HEK293 (cell line): ENCODE data around the gene SPESP1.
A peak's percentile ranks its signal among the peaks of the same experiment; 100 is the strongest.

Source experiments
- CTCF ChIA-PET: fragments of 350-600 bp; formaldehyde crosslinking; extraction: SDS; loops from one replicate; lab custom pipeline; 2021; ENCODE audit warnings: antibody characterized with exemption; lab: Yijun Ruan, JAX
- POLR2A ChIA-PET: fragments of 300-600 bp; formaldehyde crosslinking; extraction: SDS; loops from one replicate; lab custom pipeline; 2020; ENCODE audit warnings: antibody characterized with exemption, inconsistent platforms; lab: Yijun Ruan, JAX
- H3K27ac ChIP-seq: fragments of 200-500 bp; sonication (Bioruptor generic); 2 replicates; pipeline ENCODE4 v1.5.1; 2014; ENCODE audit warnings: low read depth, low read length, control low read depth, inconsistent platforms; ENCODE audit errors: extremely low read depth
- H3K36me3 ChIP-seq, 2 experiments: fragments of 200-500 bp in 1 of 2; sonication (Bioruptor generic) in 1 of 2; 1 replicate in 1 of 2; 2 replicates in 1 of 2; pipeline ENCODE4 v1.5.1; 2014 to 2017; ENCODE audit warnings: inconsistent platforms in 2 of 2, low read length in 2 of 2; ENCODE audit not compliant: control insufficient read depth in 2 of 2, insufficient read depth in 1 of 2
- H3K4me1 ChIP-seq: fragments of 200-500 bp; sonication (Bioruptor generic); 2 replicates; pipeline ENCODE4 v1.5.1; 2014; ENCODE audit warnings: mild to moderate bottlenecking, low read length, inconsistent platforms; ENCODE audit not compliant: control insufficient read depth, insufficient read depth
- H3K4me3 ChIP-seq: 2 replicates; pipeline ENCODE4 v1.5.1; 2011; ENCODE audit warnings: low read depth, mild to moderate bottlenecking, control low read depth, low read length, moderate library complexity
- H3K9me3 ChIP-seq: fragments of 200-500 bp; sonication (Bioruptor generic); 2 replicates; pipeline ENCODE4 v1.5.1; 2014; ENCODE audit warnings: low read depth, low read length, inconsistent platforms; ENCODE audit not compliant: control insufficient read depth, insufficient read depth
- BCL11A ChIP-seq: fragments of 450-650 bp; formaldehyde crosslinking; IDR thresholded peaks from 2 replicates; pipeline ENCODE4 v1.5.1; 2016; ENCODE audit warnings: low read depth, missing biosample characterization, missing genetic modification characterization
- GLI4 ChIP-seq: fragments of 450-650 bp; formaldehyde crosslinking; IDR thresholded peaks from 2 replicates; pipeline ENCODE4 v1.5.1; 2016; ENCODE audit warnings: missing biosample characterization, missing genetic modification characterization
- HOXA7 ChIP-seq: sonication (generic); formaldehyde crosslinking; IDR thresholded peaks from 2 replicates; pipeline ENCODE4 v1.8.1; 2022; ENCODE audit warnings: missing genetic modification reagents, borderline replicate concordance
- KLF1 ChIP-seq: fragments of 450-650 bp; formaldehyde crosslinking; IDR thresholded peaks from 2 replicates; pipeline ENCODE4 v1.5.1; 2016; ENCODE audit warnings: missing biosample characterization, missing genetic modification characterization
- OSR2 ChIP-seq: fragments of 450-650 bp; formaldehyde crosslinking; IDR thresholded peaks from 2 replicates; pipeline ENCODE4 v1.5.1; 2016; ENCODE audit warnings: missing biosample characterization, missing genetic modification characterization
- PATZ1 ChIP-seq: fragments of 450-650 bp; formaldehyde crosslinking; IDR thresholded peaks from 2 replicates; pipeline ENCODE4 v1.5.1; 2016; ENCODE audit warnings: missing biosample characterization, missing genetic modification characterization
- ZBTB21 ChIP-seq: fragments of 450-650 bp; formaldehyde crosslinking; IDR thresholded peaks from 2 replicates; pipeline ENCODE4 v1.5.1; 2017; ENCODE audit warnings: missing biosample characterization, missing genetic modification characterization
- ZBTB26 ChIP-seq: fragments of 450-650 bp; formaldehyde crosslinking; optimal IDR thresholded peaks from 2 replicates; pipeline ENCODE3; 2016; ENCODE audit warnings: missing biosample characterization, mild to moderate bottlenecking, missing genetic modification characterization
- ZBTB8A ChIP-seq: fragments of 450-650 bp; formaldehyde crosslinking; IDR thresholded peaks from 2 replicates; pipeline ENCODE4 v1.5.1; 2016; ENCODE audit warnings: missing biosample characterization, missing genetic modification characterization
- ZNF155 ChIP-seq: fragments of 450-650 bp; formaldehyde crosslinking; IDR thresholded peaks from 2 replicates; pipeline ENCODE4 v1.5.1; 2016; ENCODE audit warnings: missing biosample characterization, missing genetic modification characterization
- ZNF473 ChIP-seq: fragments of 450-650 bp; formaldehyde crosslinking; IDR thresholded peaks from 2 replicates; pipeline ENCODE4 v1.5.1; 2017; ENCODE audit warnings: missing biosample characterization, missing genetic modification characterization
- ZNF501 ChIP-seq: fragments of 450-650 bp; formaldehyde crosslinking; IDR thresholded peaks from 2 replicates; pipeline ENCODE4 v1.5.1; 2016; ENCODE audit warnings: missing biosample characterization, missing genetic modification characterization
- ZNF530 ChIP-seq: fragments of 450-650 bp; formaldehyde crosslinking; IDR thresholded peaks from 2 replicates; pipeline ENCODE4 v1.5.1; 2016; ENCODE audit warnings: low read depth, missing biosample characterization, missing genetic modification characterization
- ZNF558 ChIP-seq: fragments of 450-650 bp; formaldehyde crosslinking; IDR thresholded peaks from 2 replicates; pipeline ENCODE4 v1.5.1; 2016; ENCODE audit warnings: missing biosample characterization, missing genetic modification characterization
- ZNF560 ChIP-seq: fragments of 450-650 bp; formaldehyde crosslinking; IDR thresholded peaks from 2 replicates; pipeline ENCODE4 v1.5.1; 2017; ENCODE audit warnings: missing biosample characterization, missing genetic modification characterization, borderline replicate concordance
- ZNF704 ChIP-seq: fragments of 450-650 bp; formaldehyde crosslinking; IDR thresholded peaks from 2 replicates; pipeline ENCODE4 v1.5.1; 2016; ENCODE audit warnings: missing biosample characterization, missing genetic modification characterization
- ZSCAN23 ChIP-seq: fragments of 450-650 bp; formaldehyde crosslinking; IDR thresholded peaks from 2 replicates; pipeline ENCODE4 v1.5.1; 2016; ENCODE audit warnings: missing biosample characterization, missing genetic modification characterization
- ZSCAN30 ChIP-seq: fragments of 450-650 bp; IDR thresholded peaks from 2 replicates; pipeline ENCODE4 v1.5.1; 2018; ENCODE audit warnings: missing biosample characterization, mild to moderate bottlenecking, missing genetic modification characterization, moderate library complexity

SPESP1 gene

GRCh38 chr15:68966996-68967395, 36.7 kb downstream of the SPESP1 start:
- TF ChIP-seq ZNF155 (tag by site-specific recombination): no peak
- no peak for TF ChIP-seq OSR2 (tag by site-specific recombination)
- TF ChIP-seq ZSCAN23 (tag by site-specific recombination): no peak
- TF ChIP-seq PATZ1: no peak
- TF ChIP-seq HOXA7 (CRISPR knock-in tag): no peak
- TF ChIP-seq ZSCAN30 (tag by site-specific recombination): no peak
- TF ChIP-seq ZNF560 (tag by site-specific recombination): no peak
- no peak for TF ChIP-seq ZBTB21 (tag by site-specific recombination)
- no peak for TF ChIP-seq ZBTB8A (tag by site-specific recombination)
- TF ChIP-seq ZNF530 (tag by site-specific recombination): no peak
- no peak for TF ChIP-seq KLF1 (tag by site-specific recombination)
- TF ChIP-seq GLI4 (tag by site-specific recombination): no peak
- POLR2A ChIA-PET: no interaction called here
- Histone ChIP-seq H3K4me1 (no peaks in the 10 kb centered on the region), H3K27ac (no peak overlapping the region), H3K36me3 (no peaks in the 10 kb centered on the region), H3K9me3 (peaks cover 2% of the 10 kb centered on the region; the same call in 1 of the 2 replicates), H3K4me3 (no peak overlapping the region)
- CTCF ChIA-PET: interaction anchor here (0.6 to 1.1 kb wide), 4 partner anchors 41 to 717 kb away, joined by 3 read pairs; no protein-coding TSS in a partner anchor

- no peak overlapping the region for H3K27ac ChIP-seq
- POLR2A ChIA-PET: no interaction called here
- no peak overlapping the region for H3K4me3 ChIP-seq
- no peak for TF ChIP-seq ZNF473 (tag by site-specific recombination)
- no peak for TF ChIP-seq ZNF501 (tag by site-specific recombination)
- no peak for TF ChIP-seq ZNF155 (tag by site-specific recombination)
- TF ChIP-seq ZSCAN23 (tag by site-specific recombination): no peak
- no peak for TF ChIP-seq ZNF704 (tag by site-specific recombination)
- TF ChIP-seq BCL11A (tag by site-specific recombination): no peak
- TF ChIP-seq, all 188 proteins: peak for 0
- CTCF ChIA-PET: interaction anchor here (0.7 to 1.1 kb wide), 2 partner anchors 42 to 381 kb away, joined by 3 to 4 read pairs; no protein-coding TSS in a partner anchor
- H3K36me3 ChIP-seq: no peaks in the 10 kb centered on the region
- peaks cover 2% of the 10 kb centered on the region; the same call in 1 of the 2 replicates for H3K9me3 ChIP-seq
- no peaks in the 10 kb centered on the region for H3K4me1 ChIP-seq
Measured at GRCh38 chr15:68967948-68968347, 37.6 kb downstream of the SPESP1 start.

DNA sequence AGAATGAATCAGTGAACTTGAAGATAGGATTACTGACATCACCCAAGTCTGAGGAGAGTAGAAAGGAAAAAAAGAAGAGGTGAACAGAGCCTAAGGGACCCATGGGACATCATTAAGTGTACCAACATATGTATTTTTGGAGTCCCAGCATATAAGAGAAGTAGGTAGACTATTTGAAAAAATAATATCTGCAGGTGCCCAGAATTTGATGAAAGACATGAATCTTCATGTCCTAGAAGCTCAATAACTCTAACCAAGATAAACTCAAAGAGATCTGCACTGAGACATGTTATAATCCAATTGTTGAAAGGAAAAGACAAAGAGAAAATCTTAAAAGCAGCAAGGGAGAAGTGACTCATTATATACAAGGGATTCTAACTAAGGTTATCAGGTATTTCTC, 39.0 kb downstream of the SPESP1 start:
- H3K36me3 ChIP-seq: no peaks in the 10 kb centered on the region
- H3K4me3 ChIP-seq: no peak overlapping the region
- CTCF ChIA-PET: interaction anchor here (0.6 kb wide), 1 partner anchor 44 kb away, joined by 4 read pairs; no protein-coding TSS in a partner anchor
- no peak overlapping the region for H3K27ac ChIP-seq
- TF ChIP-seq ZBTB26 (tag by site-specific recombination): no peak
- TF ChIP-seq ZNF558 (tag by site-specific recombination): peak; percentile 100
- TF ChIP-seq, all 188 proteins: peak for 1
- Histone ChIP-seq H3K9me3 (peaks cover 2% of the 10 kb centered on the region; the same call in 1 of the 2 replicates), H3K4me1 (no peaks in the 10 kb centered on the region)
- POLR2A ChIA-PET: interaction anchor here (0.6 kb wide), 1 partner anchor 1543 kb away, joined by 3 read pairs; no protein-coding TSS in a partner anchor
